Smooth muscle cell (in vitro differentiated cells): ENCODE data around the gene ARID1B. TPM values are rescaled to one million over a fixed set of nuclear protein-coding genes. Genes with fewer than 3 reads are reported as not detected.

Experiments used
- DNase-seq: peaks from one replicate; lab custom pipeline; 2025; ENCODE audit not compliant: unreplicated experiment; lab: John Stamatoyannopoulos, UW
- H2AFZ ChIP-seq: fragments of 200-600 bp; sonication (generic); 2 replicates; pipeline ENCODE4 v1.6.0; 2016; ENCODE audit warnings: antibody characterized with exemption, low read depth, mild to moderate bottlenecking
- H3F3A ChIP-seq: fragments of 200-600 bp; sonication (generic); 2 replicates; pipeline ENCODE4 v1.6.0; 2017; ENCODE audit warnings: antibody characterized with exemption, low read depth
- H3K27ac ChIP-seq: fragments of 200-600 bp; sonication (generic); 2 replicates; pipeline ENCODE4 v1.5.1; 2016; ENCODE audit warnings: low read depth, mild to moderate bottlenecking
- H3K27me3 ChIP-seq: fragments of 200-600 bp; sonication (generic); 2 replicates; pipeline ENCODE4 v1.6.1; 2016; ENCODE audit warnings: low read depth, mild to moderate bottlenecking
- H3K36me3 ChIP-seq: fragments of 200-600 bp; sonication (generic); 2 replicates; pipeline ENCODE4 v1.5.1; 2016; ENCODE audit warnings: low read depth
- H3K4me1 ChIP-seq: fragments of 200-600 bp; sonication (generic); 2 replicates; pipeline ENCODE4 v1.5.1; 2016; ENCODE audit warnings: low read depth
- H3K4me2 ChIP-seq: fragments of 200-600 bp; sonication (generic); 2 replicates; pipeline ENCODE4 v1.6.0; 2016; ENCODE audit warnings: mild to moderate bottlenecking
- H3K4me3 ChIP-seq: fragments of 200-600 bp; sonication (generic); 2 replicates; pipeline ENCODE4 v1.5.1; 2016; ENCODE audit warnings: mild to moderate bottlenecking
- H3K79me2 ChIP-seq: fragments of 200-600 bp; sonication (generic); 2 replicates; pipeline ENCODE4 v1.6.0; 2016; ENCODE audit warnings: low read depth, mild to moderate bottlenecking
- H3K9ac ChIP-seq: fragments of 200-600 bp; sonication (generic); 2 replicates; pipeline ENCODE4 v1.6.0; 2016; ENCODE audit warnings: low read depth
- H3K9me3 ChIP-seq: fragments of 200-600 bp; sonication (generic); replicated peaks from 2 replicates; pipeline ENCODE4 v1.5.1; 2016; ENCODE audit warnings: low read depth
- H4K20me1 ChIP-seq: fragments of 200-600 bp; sonication (generic); 2 replicates; pipeline ENCODE4 v1.6.0; 2016; ENCODE audit warnings: low read depth
- WGBS: methylation state at CpG from one replicate; pipeline ENCODE4 v1.1.7; 2016; ENCODE audit warnings: low lambda C conversion rate; 5-methylcytosine and 5-hydroxymethylcytosine counted together
- polyA plus RNA-seq: library from polyadenylated mRNA; unstranded; fragments of >200 nt; fragmentation: Nextera tagmentation; extraction: Ambion mirVana; gene quantifications from 2 replicates; pipeline ENCODE4 v1.2.1, GENCODE V29; 2016
- total RNA-seq: library from RNA; depleted of rRNA; stranded (reverse); fragments of >200 nt; gene quantifications from 2 replicates; pipeline ENCODE4 v1.2.3, GENCODE V29; 2014
- TF ChIP-seq, protein P1 (sequence below): fragments of 200-600 bp; sonication (generic); IDR thresholded peaks from 2 replicates; pipeline ENCODE4 v1.5.1; 2017; ENCODE audit warnings: borderline replicate concordance, mild to moderate bottlenecking, antibody characterized with exemption; ENCODE audit not compliant: insufficient read depth, poor library complexity, severe bottlenecking

ARID1B gene
- total and polyA plus RNA-seq, 2 experiments from 2014 or later = 30.1 to 65.4 TPM

DNA sequence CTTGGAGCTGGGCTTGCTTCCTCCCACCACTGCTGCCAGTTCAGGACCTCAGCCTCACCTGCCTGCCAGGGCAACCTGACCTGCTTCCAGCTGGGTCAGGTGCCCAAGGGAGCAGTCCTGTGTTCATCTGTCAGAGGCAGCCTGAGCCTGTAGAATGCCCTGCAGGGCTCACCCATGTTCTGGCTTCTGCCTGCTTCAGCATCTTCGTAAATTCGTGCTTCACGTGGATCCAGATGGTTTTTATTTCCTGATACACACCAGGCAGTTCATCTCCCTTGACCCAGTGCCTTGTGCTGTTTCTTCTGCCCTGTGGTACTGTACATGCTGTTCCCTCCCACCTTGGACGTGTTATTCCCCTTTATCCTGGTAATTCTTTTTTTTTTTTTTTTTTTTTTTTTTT is 50.2 kb downstream of the ARID1B start:
- Histone ChIP-seq H3K9me3 (no peaks in the 10 kb centered on the region), H3F3A (no peaks in the 10 kb centered on the region), H3K9ac (no peak overlapping the region), H3K79me2 (peaks cover 90% of the 10 kb centered on the region), H2AFZ (no peak overlapping the region), H3K27ac (peak overlapping the region; percentile 97), H3K4me1 (peaks cover 3% of the 10 kb centered on the region), H3K4me3 (no peak overlapping the region), H4K20me1 (peaks cover 100% of the 10 kb centered on the region), H3K27me3 (no peaks in the 10 kb centered on the region), H3K4me2 (peak overlapping the region; percentile 61), H3K36me3 (no peaks in the 10 kb centered on the region)
- 65% methylated on average over 4 of the region's 4 CpGs for WGBS
- DNase-seq = no peak
- TF ChIP-seq, protein P1, sequence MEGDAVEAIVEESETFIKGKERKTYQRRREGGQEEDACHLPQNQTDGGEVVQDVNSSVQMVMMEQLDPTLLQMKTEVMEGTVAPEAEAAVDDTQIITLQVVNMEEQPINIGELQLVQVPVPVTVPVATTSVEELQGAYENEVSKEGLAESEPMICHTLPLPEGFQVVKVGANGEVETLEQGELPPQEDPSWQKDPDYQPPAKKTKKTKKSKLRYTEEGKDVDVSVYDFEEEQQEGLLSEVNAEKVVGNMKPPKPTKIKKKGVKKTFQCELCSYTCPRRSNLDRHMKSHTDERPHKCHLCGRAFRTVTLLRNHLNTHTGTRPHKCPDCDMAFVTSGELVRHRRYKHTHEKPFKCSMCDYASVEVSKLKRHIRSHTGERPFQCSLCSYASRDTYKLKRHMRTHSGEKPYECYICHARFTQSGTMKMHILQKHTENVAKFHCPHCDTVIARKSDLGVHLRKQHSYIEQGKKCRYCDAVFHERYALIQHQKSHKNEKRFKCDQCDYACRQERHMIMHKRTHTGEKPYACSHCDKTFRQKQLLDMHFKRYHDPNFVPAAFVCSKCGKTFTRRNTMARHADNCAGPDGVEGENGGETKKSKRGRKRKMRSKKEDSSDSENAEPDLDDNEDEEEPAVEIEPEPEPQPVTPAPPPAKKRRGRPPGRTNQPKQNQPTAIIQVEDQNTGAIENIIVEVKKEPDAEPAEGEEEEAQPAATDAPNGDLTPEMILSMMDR = no peak

DNA sequence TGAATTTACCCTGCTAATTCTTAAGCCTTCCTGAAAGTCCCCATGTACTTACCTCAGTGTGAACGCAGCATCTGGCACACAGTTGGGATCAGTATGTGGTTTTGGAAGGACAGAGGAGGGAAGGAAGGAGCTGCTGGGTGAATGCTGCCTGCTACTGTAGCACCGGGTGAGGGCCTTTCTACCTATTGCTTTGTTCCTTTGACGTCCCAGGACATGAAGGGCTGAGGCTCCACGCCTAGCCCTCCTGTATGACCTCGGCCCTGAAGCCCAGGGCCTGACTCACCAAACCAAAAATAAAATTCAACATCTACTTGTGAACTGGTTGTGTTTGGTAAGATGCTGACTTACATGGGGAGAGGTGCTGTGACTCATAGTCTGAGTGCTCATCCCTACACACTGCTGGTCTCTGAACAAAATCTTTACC is 51.1 kb downstream of the ARID1B start:
- Histone ChIP-seq H4K20me1 (peaks cover 100% of the 10 kb centered on the region), H3F3A (no peaks in the 10 kb centered on the region), H2AFZ (no peak overlapping the region), H3K9ac (peak overlapping the region; percentile 77), H3K79me2 (peaks cover 90% of the 10 kb centered on the region), H3K9me3 (no peaks in the 10 kb centered on the region), H3K27me3 (no peaks in the 10 kb centered on the region), H3K4me1 (peaks cover 3% of the 10 kb centered on the region), H3K4me3 (no peak overlapping the region), H3K4me2 (peak overlapping the region; percentile 61), H3K27ac (peak overlapping the region; percentile 97), H3K36me3 (no peaks in the 10 kb centered on the region)
- DNase-seq = no peak
- TF ChIP-seq, protein P1 = no peak
- 12% methylated on average over 5 of the region's 5 CpGs for WGBS

DNA sequence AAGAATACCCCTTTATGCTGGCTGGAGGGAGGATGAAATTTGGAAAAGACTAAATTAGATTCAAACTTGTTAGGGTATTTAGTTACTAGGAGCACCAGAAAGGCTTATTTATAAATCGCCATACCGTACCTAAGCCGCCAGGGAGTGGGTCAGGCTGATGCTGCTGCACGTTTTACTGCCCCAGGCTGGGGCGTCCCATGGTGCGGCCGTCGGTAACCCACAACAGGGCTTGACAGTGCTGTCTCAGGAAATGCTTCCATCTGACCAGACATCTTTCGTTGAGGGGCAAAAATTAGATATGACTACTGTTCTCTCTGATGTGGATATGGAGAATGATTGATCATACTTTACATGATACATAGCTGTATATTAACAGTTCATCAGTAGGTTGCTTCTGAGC is 52.9 kb downstream of the ARID1B start:
- no peaks in the 10 kb centered on the region for H3K9me3 ChIP-seq
- peaks cover 100% of the 10 kb centered on the region for H4K20me1 ChIP-seq
- no peak overlapping the region for H2AFZ ChIP-seq
- no peaks in the 10 kb centered on the region for H3K27me3 ChIP-seq
- 88% methylated on average over 9 of the region's 9 CpGs for WGBS
- peak overlapping the region; percentile 97 for H3K27ac ChIP-seq
- no peak overlapping the region for H3K9ac ChIP-seq
- H3K4me1 ChIP-seq = peaks cover 3% of the 10 kb centered on the region
- H3K36me3 ChIP-seq = no peaks in the 10 kb centered on the region
- H3K79me2 ChIP-seq = peaks cover 90% of the 10 kb centered on the region
- no peaks in the 10 kb centered on the region for H3F3A ChIP-seq
- TF ChIP-seq, protein P1 = no peak
- DNase-seq = no peak
- H3K4me3 ChIP-seq = no peak overlapping the region
- H3K4me2 ChIP-seq = no peak overlapping the region

DNA sequence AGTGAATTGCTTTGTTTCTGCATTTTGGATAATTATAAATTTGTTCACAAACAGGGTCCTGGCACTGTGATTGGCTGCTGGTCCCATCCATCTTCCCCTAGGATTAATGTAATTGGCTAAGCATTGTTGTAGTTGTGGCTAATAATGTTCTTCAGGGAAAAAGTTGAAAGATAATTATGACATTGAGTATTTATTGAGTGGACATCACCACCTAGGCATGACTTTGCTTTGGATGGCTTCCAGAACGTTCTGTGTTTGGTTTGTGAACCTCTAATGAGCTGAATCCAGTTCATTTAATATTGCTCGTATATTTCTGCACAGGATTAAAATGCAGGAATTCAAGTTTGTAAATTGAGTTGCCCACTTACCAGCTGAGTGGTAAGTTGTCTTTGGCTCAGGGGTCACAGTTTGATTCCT is 55.1 kb downstream of the ARID1B start:
- Histone ChIP-seq H3K36me3 (no peaks in the 10 kb centered on the region), H3K4me3 (no peak overlapping the region), H3K79me2 (peaks cover 90% of the 10 kb centered on the region), H3K9ac (no peak overlapping the region), H3K4me1 (peaks cover 3% of the 10 kb centered on the region), H3K27ac (no peak overlapping the region), H3F3A (no peaks in the 10 kb centered on the region), H2AFZ (no peak overlapping the region), H3K9me3 (no peaks in the 10 kb centered on the region), H4K20me1 (peaks cover 100% of the 10 kb centered on the region), H3K27me3 (no peaks in the 10 kb centered on the region), H3K4me2 (no peak overlapping the region)
- 94% methylated on average over 2 of the region's 2 CpGs for WGBS
- TF ChIP-seq, protein P1 = no peak
- no peak for DNase-seq
